Kidney (tissue), 14 donors: ENCODE measurements around the gene SLC25A18. TPM values are rescaled to one million over a fixed set of nuclear protein-coding genes. Genes with fewer than 3 reads are reported as not detected.

Experiments
- DNase-seq, 5 donors: peaks; one replicate each; pipeline ENCODE4 v3.0.0-alpha.2; 2013 to 2020
- FAIRE-seq: peaks from 2 replicates; lab custom pipeline; 2012; peaks lifted over from hg19 to GRCh38; lab: Jason Lieb, UNC
- H3K27ac ChIP-seq, 2 donors: one replicate each; pipeline ENCODE4 v1.7.0; 2013; ENCODE audit warnings: low read depth in 2 of 2, low read length in 2 of 2, inconsistent platforms in 1 of 2
- H3K27me3 ChIP-seq: one replicate; pipeline ENCODE4 v1.7.1; 2013; ENCODE audit warnings: low read length, inconsistent platforms; ENCODE audit not compliant: control insufficient read depth, insufficient read depth
- H3K36me3 ChIP-seq, 3 donors: one replicate each; pipeline versions ENCODE4 v1.7.0 to v1.7.1; 2013; ENCODE audit warnings: low read length in 3 of 3, control low read depth in 1 of 3, inconsistent platforms in 1 of 3; ENCODE audit not compliant: insufficient read depth in 3 of 3, control insufficient read depth in 2 of 3
- H3K4me1 ChIP-seq, 3 donors: one replicate each; pipeline versions ENCODE4 v1.7.0 to v1.7.1; 2013; ENCODE audit warnings: low read length in 3 of 3, inconsistent platforms in 1 of 3, low read depth in 1 of 3; ENCODE audit not compliant: control insufficient read depth in 2 of 3, insufficient read depth in 2 of 3
- H3K4me3 ChIP-seq, 3 donors: one replicate each; pipeline versions ENCODE4 v1.7.0 to v1.8.1; 2013; ENCODE audit warnings: low read length in 3 of 3, control low read depth in 1 of 3, inconsistent platforms in 1 of 3
- H3K9ac ChIP-seq, 3 donors: one replicate each; pipeline versions ENCODE4 v1.7.0 to v1.7.1; 2013; ENCODE audit warnings: low read length in 3 of 3, control low read depth in 1 of 3, inconsistent platforms in 1 of 3
- H3K9me3 ChIP-seq, 3 donors: one replicate each; pipeline versions ENCODE4 v1.7.0 to v1.7.1; 2013; ENCODE audit warnings: low read length in 3 of 3, control low read depth in 1 of 3, inconsistent platforms in 1 of 3; ENCODE audit not compliant: control insufficient read depth in 2 of 3, insufficient read depth in 1 of 3
- intact Hi-C: fragments of 100-400 bp; cut with DNase I; formaldehyde crosslinking; loops from one replicate; pipeline ENCODE4 v1.11.1; 2022
- polyA plus RNA-seq: library from polyadenylated mRNA; stranded (reverse); fragments of 350-450 nt; fragmentation: Illumina TruSeq; extraction: RNeasy Lipid Tissue Mini Kit (QIAGEN cat#74804); gene quantifications from one replicate; pipeline ENCODE4 v1.2.3, GENCODE V29; 2014; ENCODE audit warnings: low read depth, low replicate concordance; ENCODE audit not compliant: insufficient read depth
- total RNA-seq: library from RNA; stranded (reverse); fragmentation: NEBNext Ultra II Directional; extraction: Animal tissue kit (Norgen Biotek cat#: 25700); gene quantifications from one replicate; pipeline ENCODE4 v1.2.1, GENCODE V29; 2021
- TF ChIP-seq, protein P1 (sequence below): IDR thresholded peaks from 3 replicates; pipeline ENCODE4 v1.5.1; 2012; ENCODE audit warnings: mild to moderate bottlenecking, moderate library complexity, borderline replicate concordance; ENCODE audit not compliant: insufficient read depth; ENCODE audit errors: extremely low read depth
- donor health status: control.
- donor health status: control.
- donor health status: control.
- donor health status: control.
- donor health status: control.
- donor health status: DM: yes; HTN: yes; CAD: no.
- donor health status: Normal renal cell carcinoma (clear cell type).

Gene SLC25A18
- total and polyA plus RNA-seq, 2 donors from 2014 or later: 0.41 to 1.1 TPM

DNA sequence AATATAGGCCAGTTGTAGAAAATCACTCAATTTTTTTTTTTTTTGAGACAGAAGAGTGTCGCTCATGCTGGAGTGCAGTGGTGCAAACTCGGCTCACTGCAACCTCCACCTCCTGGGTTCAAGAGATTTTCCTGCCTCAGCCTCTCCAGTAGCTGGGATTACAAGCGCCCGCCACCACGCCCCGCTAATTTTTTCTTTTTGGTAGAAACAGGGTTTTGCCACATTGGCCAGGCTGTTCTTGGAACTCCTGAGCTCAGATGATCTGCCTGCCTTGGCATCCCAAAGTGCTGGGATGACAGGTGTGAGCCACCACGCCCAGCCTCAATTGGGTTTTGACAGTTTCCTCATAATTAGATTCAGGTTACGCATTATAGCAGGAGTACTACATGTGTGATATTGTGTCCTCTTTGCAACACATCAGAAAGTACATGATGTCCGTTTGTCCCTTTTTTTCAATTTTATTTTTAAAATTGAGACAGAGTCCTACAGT lies 67.8 kb downstream of the SLC25A18 start:
- intact Hi-C loops: no loop called here
- H3K4me1 ChIP-seq: peaks cover 0 to 14% (median 2%) of the 10 kb centered on the region in 3 donors
- TF ChIP-seq, protein P1, sequence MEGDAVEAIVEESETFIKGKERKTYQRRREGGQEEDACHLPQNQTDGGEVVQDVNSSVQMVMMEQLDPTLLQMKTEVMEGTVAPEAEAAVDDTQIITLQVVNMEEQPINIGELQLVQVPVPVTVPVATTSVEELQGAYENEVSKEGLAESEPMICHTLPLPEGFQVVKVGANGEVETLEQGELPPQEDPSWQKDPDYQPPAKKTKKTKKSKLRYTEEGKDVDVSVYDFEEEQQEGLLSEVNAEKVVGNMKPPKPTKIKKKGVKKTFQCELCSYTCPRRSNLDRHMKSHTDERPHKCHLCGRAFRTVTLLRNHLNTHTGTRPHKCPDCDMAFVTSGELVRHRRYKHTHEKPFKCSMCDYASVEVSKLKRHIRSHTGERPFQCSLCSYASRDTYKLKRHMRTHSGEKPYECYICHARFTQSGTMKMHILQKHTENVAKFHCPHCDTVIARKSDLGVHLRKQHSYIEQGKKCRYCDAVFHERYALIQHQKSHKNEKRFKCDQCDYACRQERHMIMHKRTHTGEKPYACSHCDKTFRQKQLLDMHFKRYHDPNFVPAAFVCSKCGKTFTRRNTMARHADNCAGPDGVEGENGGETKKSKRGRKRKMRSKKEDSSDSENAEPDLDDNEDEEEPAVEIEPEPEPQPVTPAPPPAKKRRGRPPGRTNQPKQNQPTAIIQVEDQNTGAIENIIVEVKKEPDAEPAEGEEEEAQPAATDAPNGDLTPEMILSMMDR: no peak
- H3K4me3 ChIP-seq: no peak overlapping the region
- no peak overlapping the region for H3K27ac ChIP-seq
- no peaks in the 10 kb centered on the region for H3K27me3 ChIP-seq
- no peak overlapping the region for H3K9ac ChIP-seq
- DNase-seq (no peak), FAIRE-seq (no peak)
- H3K36me3 ChIP-seq: no peaks in the 10 kb centered on the region
- H3K9me3 ChIP-seq: no peaks in the 10 kb centered on the region

DNA sequence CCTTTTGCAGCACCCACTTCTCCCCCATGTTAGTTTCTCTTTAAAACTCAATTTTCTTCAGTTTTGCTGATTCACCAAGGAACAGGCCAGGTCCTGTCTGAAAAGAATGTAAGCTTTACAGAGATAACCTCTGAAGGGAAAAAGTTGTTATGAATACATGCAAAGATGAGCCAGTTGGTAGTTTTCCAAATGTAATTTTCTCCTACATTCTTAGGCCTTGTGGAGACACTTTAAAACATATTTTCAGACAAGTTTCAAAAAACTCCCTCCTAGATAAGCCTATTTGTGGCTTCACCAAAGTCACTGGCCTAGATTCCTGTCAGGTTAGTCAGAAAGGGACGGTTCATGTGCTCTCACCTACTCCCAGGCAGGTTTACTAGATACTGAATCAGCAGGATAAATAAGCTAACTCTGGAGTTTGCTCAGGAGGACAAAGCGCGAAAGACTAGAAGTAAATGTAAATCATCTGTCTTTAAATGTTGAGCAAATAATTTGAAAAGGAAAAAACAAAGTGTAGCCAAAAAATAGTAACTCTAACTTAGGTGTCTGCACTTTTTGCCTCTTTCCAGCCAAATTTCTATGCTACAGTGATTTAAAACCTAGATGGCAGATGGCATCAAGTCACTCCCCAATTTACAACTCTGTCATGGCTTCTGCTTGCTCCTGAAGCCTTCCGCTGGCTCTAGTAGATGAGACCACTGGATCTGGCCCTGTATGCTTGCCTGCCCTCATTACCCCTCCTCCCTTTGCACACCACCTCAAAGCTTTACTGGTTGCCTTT lies 70.1 kb downstream of the SLC25A18 start:
- peak in 2 of 5 donors; percentile 15 to 21 for DNase-seq
- Histone ChIP-seq H3K9ac (peak overlapping the region in 1 of 3 donors; percentile 58), H3K36me3 (no peaks in the 10 kb centered on the region), H3K4me3 (no peak overlapping the region), H3K4me1 (peaks cover 0 to 14% (median 2%) of the 10 kb centered on the region in 3 donors), H3K27ac (peak overlapping the region; percentile 67 to 73), H3K27me3 (no peaks in the 10 kb centered on the region), H3K9me3 (no peaks in the 10 kb centered on the region)
- TF ChIP-seq, protein P1: no peak
- intact Hi-C loops: no loop called here
- no peak for FAIRE-seq

DNA sequence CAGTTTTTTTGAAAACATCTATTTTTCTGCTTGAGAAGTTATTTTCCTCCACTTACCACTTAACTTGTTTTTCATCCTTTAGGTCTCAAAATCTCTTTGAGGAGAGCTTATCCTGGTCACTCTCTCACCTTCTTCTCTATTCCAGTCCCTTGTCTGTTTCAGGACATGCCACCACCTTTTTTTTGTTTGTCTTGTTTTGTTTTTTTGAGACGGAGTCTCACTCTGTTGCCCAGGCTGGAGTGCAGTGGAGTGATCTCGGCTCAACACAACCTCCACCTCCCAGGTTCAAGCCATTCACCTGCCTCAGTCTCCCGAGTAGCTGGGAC lies 70.7 kb downstream of the SLC25A18 start:
- H3K4me1 ChIP-seq: peaks cover 0 to 13% (median 2%) of the 10 kb centered on the region in 3 donors
- H3K9ac ChIP-seq: no peak overlapping the region
- H3K36me3 ChIP-seq: no peaks in the 10 kb centered on the region
- H3K27ac ChIP-seq: peak overlapping the region; percentile 67 to 73
- TF ChIP-seq, protein P1: no peak
- no peaks in the 10 kb centered on the region for H3K27me3 ChIP-seq
- no peaks in the 10 kb centered on the region for H3K9me3 ChIP-seq
- no peak overlapping the region for H3K4me3 ChIP-seq
- DNase-seq (no peak), FAIRE-seq (no peak)
- intact Hi-C loops: no loop called here
